Stimulated activated CD4-positive, alpha-beta T cell treated with anti-CD3 and anti-CD28 coated beads, Interleukin-1b, Interleukin-23, amount 100 ng/mL, for 4 hours (primary cell): ENCODE data around the gene TNS2.

Source experiments
- DNase-seq, 2 donors: peaks; one replicate each; pipeline ENCODE4 v3.0.0-alpha.2; 2020; ENCODE audit warnings: low read depth in 2 of 2

TNS2 gene

DNA sequence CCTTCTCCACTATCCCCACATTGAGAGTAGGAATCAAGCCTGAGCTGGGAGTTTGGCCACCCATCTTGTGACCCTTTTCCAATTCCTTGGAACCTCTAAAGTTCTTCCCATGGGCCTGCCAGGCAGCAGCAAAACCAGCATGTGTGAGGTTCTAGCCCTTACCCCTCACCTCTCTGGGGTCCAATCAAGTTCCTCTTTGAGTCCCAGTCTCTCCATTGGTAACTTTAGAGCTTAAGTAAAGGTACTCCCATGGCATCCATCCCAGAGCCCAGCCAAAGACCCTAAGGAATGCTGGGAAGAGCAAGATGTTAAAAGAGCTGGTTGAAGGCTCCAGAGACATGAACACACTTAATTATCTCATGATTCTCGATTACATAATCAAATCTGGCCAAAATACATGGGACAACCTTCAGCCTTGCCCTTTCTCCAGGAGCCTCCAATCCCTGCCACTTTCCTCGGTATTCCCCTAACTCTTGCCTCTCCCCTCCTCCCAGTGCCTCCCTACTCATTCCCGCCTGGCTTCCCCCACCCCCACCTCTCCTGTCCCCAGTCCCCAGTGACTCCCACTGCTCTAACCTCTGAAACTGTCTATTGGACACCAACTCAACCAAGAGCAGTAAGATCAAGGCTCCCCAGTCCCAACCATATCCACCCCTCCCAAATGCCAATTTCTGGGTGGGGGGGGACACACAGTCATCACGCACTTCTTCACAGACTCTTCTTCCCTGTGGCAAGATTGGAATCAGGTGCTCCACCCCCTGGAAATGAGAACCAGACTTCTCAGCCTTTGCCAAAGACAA lies 4.8 kb upstream of the TNS2 start:
- no peak for DNase-seq

DNA sequence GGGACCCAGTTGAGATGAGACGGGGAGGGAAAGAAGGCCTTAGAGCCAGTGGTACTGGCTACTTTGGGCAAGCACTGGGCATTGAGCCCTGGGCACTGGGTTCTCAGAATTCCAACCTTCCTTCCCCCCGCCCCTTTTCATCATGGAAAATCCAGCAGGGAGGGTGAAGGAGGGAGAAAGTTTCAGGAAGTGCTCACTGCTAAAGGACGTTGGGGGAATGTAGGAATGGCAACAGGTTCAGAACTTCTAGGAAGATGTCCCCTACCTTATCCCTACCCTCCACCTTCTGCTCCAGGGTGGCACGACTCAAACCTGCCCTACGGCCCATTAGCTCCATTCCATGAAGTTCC lies 4.2 kb upstream of the TNS2 start:
- DNase-seq = no peak

- DNase-seq = peak; percentile 28 to 34
Measured at GRCh38 chr12:53046655-53047220, 3.1 kb upstream of the TNS2 start.

DNA sequence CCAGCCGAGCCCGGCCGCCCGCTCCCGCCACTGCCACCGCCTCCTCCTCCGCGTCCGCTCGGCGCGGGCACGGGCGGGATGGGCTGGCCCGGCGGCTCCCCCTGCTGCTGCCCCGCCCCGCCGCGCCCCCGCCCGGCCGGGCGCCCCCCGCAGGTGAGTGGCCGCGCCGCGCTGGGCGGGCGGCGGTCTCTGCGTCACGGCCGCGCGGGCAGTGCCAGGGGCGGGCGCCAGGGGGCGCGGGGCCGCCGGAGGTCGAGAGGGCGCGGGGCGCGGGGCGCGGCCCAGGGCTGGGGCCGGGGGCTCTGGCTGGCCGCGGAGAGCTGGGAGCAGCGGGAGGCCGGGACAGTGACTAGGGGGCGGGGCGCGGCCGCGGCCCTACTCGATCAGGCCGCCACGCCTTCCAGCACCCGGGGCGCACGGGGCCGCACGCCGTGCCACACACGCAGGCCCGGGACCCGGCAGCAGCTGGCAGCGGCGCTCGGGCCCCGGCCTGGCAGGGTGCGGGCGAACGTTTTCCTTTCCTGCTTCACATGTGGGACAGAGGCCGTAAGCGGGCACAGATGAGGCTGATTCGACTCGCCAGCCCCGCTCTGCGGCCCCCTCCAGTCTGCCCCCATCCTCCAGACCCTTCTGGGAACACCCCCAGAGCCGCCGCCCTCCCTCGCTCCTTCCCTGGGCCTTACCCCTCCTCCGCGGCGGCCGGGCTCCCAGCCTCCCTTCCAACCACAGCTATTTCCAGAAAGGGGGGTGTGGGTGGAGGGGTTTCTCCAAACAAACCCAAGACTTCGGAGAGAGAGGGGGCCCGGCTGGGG lies 2.4 kb upstream of the TNS2 start:
- DNase-seq = peak; percentile 48 to 68

GRCh38 chr12:53048033-53048779 lies 1.7 kb upstream of the TNS2 start:
- DNase-seq = no peak

DNA sequence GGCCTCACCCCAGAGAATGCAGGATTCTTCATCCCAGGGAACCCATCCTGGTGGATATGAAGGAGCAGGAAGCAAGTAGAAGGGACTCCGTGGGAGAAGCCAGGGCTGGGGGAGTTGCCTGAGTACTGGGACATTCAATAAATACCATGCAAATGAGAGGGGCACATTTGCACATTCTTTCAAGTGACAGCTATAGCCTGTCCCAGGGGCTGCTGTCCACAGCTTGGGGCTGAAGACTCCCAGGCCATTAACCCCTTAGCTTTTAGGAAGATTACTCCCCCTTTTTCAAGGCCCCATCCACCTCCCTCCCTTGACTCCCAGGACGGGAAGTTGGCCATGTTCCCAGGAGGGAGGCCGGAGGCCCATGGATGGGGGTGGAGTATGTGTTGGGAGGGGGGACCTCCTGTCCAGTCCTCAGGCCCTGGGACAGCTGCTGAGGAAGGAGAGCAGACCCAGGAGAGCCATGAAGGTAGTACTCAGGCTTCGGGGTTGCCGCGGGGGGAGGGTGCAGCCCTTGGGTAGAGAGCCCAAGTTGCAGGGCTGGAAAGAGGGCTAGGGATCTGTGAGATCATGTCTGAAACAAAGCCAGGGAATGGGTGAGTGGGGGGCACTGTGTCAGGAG lies 974 bp upstream of the TNS2 start:
- no peak for DNase-seq

GRCh38 chr12:53050426-53051057 lies 677 bp downstream of the TNS2 start:
- DNase-seq = no peak

- DNase-seq = no peak
Measured at GRCh38 chr12:53051058-53051880, 1.4 kb downstream of the TNS2 start.

DNA sequence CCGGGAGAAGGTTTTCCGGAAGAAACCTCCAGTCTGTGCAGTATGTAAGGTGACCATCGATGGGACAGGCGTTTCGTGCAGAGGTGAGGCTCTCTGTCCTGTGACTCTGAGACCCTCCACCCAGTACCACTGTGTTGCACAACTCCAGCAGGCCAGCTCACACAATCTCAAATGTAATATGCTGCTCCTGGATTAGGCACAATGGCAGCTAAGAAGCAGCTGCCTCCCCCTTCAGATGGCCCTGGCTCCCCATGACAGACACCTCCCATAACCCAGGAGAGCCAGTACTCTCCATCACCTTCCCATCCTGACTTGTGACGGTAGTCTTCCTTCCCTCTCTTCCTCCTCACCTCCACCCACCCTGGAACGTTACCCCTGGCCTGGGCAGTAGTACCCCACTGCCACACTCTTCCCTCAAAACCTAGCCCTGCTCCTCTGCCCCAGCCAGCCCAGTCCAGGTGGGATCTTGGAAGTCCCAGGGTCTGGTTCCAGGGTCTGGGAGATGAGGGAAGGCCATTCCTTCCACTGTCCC lies 2.1 kb downstream of the TNS2 start:
- no peak for DNase-seq

GRCh38 chr12:53052419-53053217 lies 2.8 kb downstream of the TNS2 start:
- DNase-seq = no peak

- DNase-seq = peak; percentile 37 to 46
Measured at GRCh38 chr12:53053218-53054111, 3.6 kb downstream of the TNS2 start.

GRCh38 chr12:53054112-53054878 lies 4.4 kb downstream of the TNS2 start:
- DNase-seq = peak; percentile 90

GRCh38 chr12:53055471-53056266 lies 5.8 kb downstream of the TNS2 start:
- DNase-seq = no peak

GRCh38 chr12:53056296-53056695 lies 6.4 kb downstream of the TNS2 start:
- DNase-seq = no peak

GRCh38 chr12:53056901-53057300 lies 7.0 kb downstream of the TNS2 start:
- DNase-seq = no peak

DNA sequence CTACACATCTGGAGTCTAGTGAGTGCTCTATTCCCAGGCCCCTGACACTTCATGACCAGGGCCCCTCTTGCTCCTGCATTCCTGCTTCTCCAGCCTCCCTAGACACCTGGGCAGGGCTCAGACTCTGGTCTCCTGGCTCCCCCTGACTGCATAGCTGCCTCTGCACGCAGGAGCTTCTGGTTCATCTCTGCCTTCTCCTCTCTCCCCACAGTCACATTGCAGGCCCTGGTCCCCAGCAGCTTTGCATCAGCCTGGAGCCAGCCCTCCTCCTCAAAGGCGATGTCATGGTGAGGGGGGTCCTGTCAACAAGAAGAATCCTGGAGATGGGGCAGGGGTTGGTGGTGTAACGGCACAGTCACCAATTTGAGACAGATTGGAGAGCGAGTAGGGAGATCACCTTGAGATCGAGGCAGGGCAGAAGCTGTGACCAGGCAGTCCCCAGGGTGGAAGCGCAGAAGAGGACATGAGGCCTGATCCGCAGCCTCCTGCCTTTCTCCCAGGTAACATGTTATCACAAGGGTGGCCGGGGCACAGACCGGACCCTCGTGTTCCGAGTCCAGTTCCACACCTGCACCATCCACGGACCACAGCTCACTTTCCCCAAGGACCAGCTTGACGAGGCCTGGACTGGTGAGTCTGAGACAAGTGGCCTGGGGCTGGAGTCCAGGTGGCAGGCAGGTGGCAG lies 8.1 kb downstream of the TNS2 start:
- no peak for DNase-seq
